Right lobe of liver (tissue), 4 donors: ENCODE measurements around the gene OBSCN.

ENCODE experiments used
- CTCF ChIP-seq, 4 donors: fragments of 200-600 bp in 3 of 4; fragments of 450-650 bp in 1 of 4; IDR thresholded peaks; one replicate each; pipeline versions ENCODE4 v1.5.1 to v1.8.0; 2016 to 2022; ENCODE audit warnings: antibody characterized with exemption in 4 of 4, mild to moderate bottlenecking in 2 of 4
- POLR2A ChIP-seq: fragments of 450-650 bp; IDR thresholded peaks from one replicate; pipeline ENCODE4 v1.6.1; 2017; ENCODE audit warnings: antibody characterized with exemption, mild to moderate bottlenecking
- donor health status: DM: no; HTN: no; CAD: no.
- donor health status: DM: no; HTN: no; CAD: no.
- donor health status: DM: no; HTN: yes; CAD: no.

GRCh38 chr1:228390649-228391048, 182.8 kb downstream of the OBSCN start:
- no peak for TF ChIP-seq CTCF (IDR thresholded peaks at IDR 0.05)
- no peak for TF ChIP-seq POLR2A
